Peyer's patch (tissue), 4 donors: ENCODE measurements around the gene EXD2. TPM values are rescaled to one million over a fixed set of nuclear protein-coding genes. Genes with fewer than 3 reads are reported as not detected.
"Not testable (repeated sequence)": the region's sequence is repeated elsewhere in the genome, so short reads cannot be mapped to it uniquely, and the experiment has no call there.

Source experiments
- DNase-seq, 3 donors: peaks; one replicate each; pipeline ENCODE4 v3.0.0-alpha.2; 2017 to 2019
- H3K27ac ChIP-seq, 4 donors: fragments of 200-600 bp; sonication (generic); one replicate each; pipeline ENCODE4 v1.5.1; 2016 to 2019
- H3K27me3 ChIP-seq, 2 donors: fragments of 200-600 bp; sonication (generic); one replicate each; pipeline ENCODE4 v1.5.1; 2019
- H3K36me3 ChIP-seq, 3 donors: fragments of 200-600 bp; sonication (generic); one replicate each; pipeline ENCODE4 v1.5.1; 2016 to 2019
- H3K4me1 ChIP-seq, 4 donors: fragments of 200-600 bp; sonication (generic); one replicate each; pipeline ENCODE4 v1.5.1; 2016 to 2019
- H3K4me3 ChIP-seq, 4 donors: fragments of 200-600 bp; sonication (generic); 1 replicate in 3 of 4; 2 replicates in 1 of 4; pipeline ENCODE4 v1.5.1; 2016 to 2019; ENCODE audit warnings: mild to moderate bottlenecking in 1 of 4
- H3K9me3 ChIP-seq, 4 donors: fragments of 200-600 bp; sonication (generic); one replicate each; pipeline ENCODE4 v1.5.1; 2016 to 2019; ENCODE audit warnings: mild to moderate bottlenecking in 1 of 4
- CTCF ChIP-seq, 6 experiments: fragments of 450-650 bp in 4 of 6; fragments of 200-600 bp in 2 of 6; sonication (generic) in 1 of 6; IDR thresholded peaks; one replicate each; pipeline ENCODE4 v1.5.1; 2017 to 2019; ENCODE audit warnings: antibody characterized with exemption in 6 of 6, mild to moderate bottlenecking in 3 of 6, moderate library complexity in 1 of 6
- POLR2A ChIP-seq, 2 donors: fragments of 450-650 bp; IDR thresholded peaks; one replicate each; pipeline ENCODE4 v1.5.1; 2017; ENCODE audit warnings: antibody characterized with exemption in 2 of 2, mild to moderate bottlenecking in 2 of 2, moderate library complexity in 2 of 2
- total RNA-seq, 4 donors: library from RNA; depleted of rRNA; stranded (reverse); fragments of >200 nt; gene quantifications; one replicate each; pipeline ENCODE4 v1.1.0, GENCODE V29; 2016

Gene EXD2
- total RNA-seq, 4 donors from 2014 or later = 12.1 to 19.2 (median 15.2) TPM

DNA sequence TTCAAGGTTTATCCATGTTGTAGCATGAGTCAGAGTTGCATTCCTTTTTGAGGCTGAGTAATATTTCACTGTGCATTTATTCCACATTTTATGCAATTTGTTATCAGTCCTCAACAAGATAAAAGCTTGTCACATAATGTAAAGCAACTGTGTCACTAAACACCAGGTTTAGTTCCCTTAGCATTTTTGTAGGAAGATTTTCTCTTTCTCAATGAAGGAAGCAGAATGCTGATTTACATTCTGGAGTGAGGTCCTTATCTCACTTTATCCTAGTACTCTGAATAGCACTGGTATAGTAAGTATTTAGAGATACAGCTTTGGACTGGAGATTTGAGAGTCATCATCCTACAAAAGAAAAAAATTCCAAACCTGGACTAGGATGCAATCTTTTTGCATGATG is 9.8 kb upstream of the EXD2 start:
- H3K4me3 ChIP-seq = no peak overlapping the region
- no peak for DNase-seq
- no peaks in the 10 kb centered on the region for H3K36me3 ChIP-seq
- H3K27ac ChIP-seq = no peak overlapping the region
- H3K27me3 ChIP-seq = no peaks in the 10 kb centered on the region
- H3K4me1 ChIP-seq = no peaks in the 10 kb centered on the region
- TF ChIP-seq CTCF (IDR thresholded peaks at IDR 0.05) = no peak
- no peak for TF ChIP-seq POLR2A (IDR thresholded peaks at IDR 0.05)
- no peaks in the 10 kb centered on the region for H3K9me3 ChIP-seq

DNA sequence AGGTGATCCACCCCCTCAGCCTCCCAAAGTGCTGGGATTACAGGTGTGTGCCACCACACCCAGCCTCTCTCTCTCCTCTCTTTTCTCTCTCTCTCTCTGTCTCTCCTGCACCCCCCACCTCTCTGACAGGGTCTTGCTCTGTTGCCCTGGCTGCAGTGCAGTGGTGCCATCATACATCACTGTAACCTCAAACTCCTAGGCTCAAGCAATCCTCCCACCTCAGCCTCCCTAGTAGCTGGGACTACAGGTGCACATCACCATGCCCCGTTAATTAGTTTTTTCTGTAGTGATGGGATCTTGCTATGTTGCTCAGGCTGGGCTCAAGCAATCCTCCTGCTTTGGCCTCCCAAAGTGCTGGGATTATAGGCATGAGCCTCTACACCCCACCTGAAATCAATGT is 8.7 kb upstream of the EXD2 start:
- H3K27me3 ChIP-seq, H3K4me1 ChIP-seq, H3K4me3 ChIP-seq, H3K36me3 ChIP-seq, H3K27ac ChIP-seq, DNase-seq, H3K9me3 ChIP-seq: not testable (repeated sequence)

DNA sequence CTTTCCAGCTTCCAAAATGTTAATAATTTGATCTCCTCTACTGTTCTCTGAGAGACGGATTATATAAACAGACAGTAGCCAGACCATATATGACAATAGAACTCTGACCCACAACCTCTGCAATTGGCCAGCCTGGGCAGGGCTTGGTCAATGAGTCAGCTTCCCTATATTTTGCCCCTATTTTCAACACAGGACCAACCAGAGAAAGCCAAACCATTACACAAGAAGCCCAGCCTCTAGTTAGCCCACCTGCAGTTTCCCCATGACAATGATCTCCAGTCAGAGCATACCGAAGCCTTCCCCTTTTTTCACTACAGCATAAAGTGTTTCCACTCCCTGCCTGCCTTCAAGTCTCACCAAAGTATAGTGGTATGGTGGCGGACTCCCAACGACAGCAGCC is 7.6 kb upstream of the EXD2 start:
- Histone ChIP-seq H3K27me3 (no peaks in the 10 kb centered on the region), H3K36me3 (no peaks in the 10 kb centered on the region), H3K27ac (no peak overlapping the region), H3K9me3 (no peaks in the 10 kb centered on the region), H3K4me1 (no peaks in the 10 kb centered on the region), H3K4me3 (no peak overlapping the region)
- TF ChIP-seq CTCF (IDR thresholded peaks at IDR 0.05) (no peak), POLR2A (IDR thresholded peaks at IDR 0.05) (no peak)
- no peak for DNase-seq

DNA sequence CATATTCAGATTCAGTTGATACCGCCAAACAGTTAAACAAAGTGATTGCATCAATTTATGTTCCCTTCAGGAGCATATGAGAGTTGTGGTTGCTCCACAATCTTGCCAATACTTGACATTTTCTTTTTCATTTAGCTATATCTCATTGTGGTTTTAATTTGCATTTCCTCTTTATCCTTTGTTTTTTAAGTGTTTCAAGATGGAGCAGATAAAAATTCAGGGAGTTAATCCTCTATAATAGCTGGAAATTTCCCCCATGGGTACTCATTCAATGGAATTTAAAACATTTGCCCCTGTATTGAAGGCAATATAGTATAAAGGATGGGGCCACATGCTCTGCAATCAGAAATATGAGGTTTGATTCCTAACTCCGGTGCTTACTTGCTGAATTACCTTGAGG is 1.1 kb upstream of the EXD2 start:
- Histone ChIP-seq H3K4me1 (no peaks in the 10 kb centered on the region), H3K27ac (no peak overlapping the region), H3K36me3 (no peaks in the 10 kb centered on the region), H3K9me3 (no peaks in the 10 kb centered on the region), H3K27me3 (no peaks in the 10 kb centered on the region), H3K4me3 (no peak overlapping the region)
- no peak for TF ChIP-seq POLR2A (IDR thresholded peaks at IDR 0.05)
- TF ChIP-seq CTCF (IDR thresholded peaks at IDR 0.05) = no peak
- no peak for DNase-seq

- no peaks in the 10 kb centered on the region for H3K9me3 ChIP-seq
- no peak overlapping the region for H3K4me3 ChIP-seq
- H3K4me1 ChIP-seq = no peaks in the 10 kb centered on the region
- DNase-seq = no peak
- no peaks in the 10 kb centered on the region for H3K36me3 ChIP-seq
- no peaks in the 10 kb centered on the region for H3K27me3 ChIP-seq
- TF ChIP-seq CTCF (IDR thresholded peaks at IDR 0.05) = no peak
- TF ChIP-seq POLR2A (IDR thresholded peaks at IDR 0.05) = no peak
- no peak overlapping the region for H3K27ac ChIP-seq
Measured at GRCh38 chr14:69193721-69194120, 2.4 kb downstream of the EXD2 start.

DNA sequence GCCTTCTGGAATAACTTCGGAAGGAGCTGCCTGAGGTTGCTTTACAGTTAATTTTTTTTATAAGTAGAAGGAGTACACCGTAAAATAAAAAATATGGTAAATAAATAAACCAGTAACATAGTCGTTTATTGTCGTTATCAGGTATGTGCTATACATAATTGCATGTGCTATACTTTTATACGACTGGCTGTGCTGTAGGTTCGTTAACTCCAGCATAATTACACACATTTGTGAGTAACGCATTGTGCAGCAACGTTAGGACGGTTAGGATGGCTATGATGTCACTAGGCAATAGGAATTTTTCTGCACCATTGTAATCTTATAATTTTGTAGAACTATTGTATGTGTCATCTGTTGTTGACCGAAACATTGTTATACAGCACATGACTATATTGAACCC is 8.5 kb downstream of the EXD2 start:
- Histone ChIP-seq H3K4me3 (no peak overlapping the region), H3K36me3 (no peaks in the 10 kb centered on the region), H3K27ac (no peak overlapping the region), H3K27me3 (no peaks in the 10 kb centered on the region), H3K4me1 (no peaks in the 10 kb centered on the region), H3K9me3 (no peaks in the 10 kb centered on the region)
- TF ChIP-seq CTCF (IDR thresholded peaks at IDR 0.05) = no peak
- no peak for DNase-seq
